Stimulated activated CD8-positive, alpha-beta memory T cell treated with anti-CD3 and anti-CD28 coated beads, Interleukin-7, amount 100 ng/mL, for 4 hours (primary cell): ENCODE data around the gene ZNF214.

Experiments used
- DNase-seq, 2 donors: peaks; one replicate each; pipeline ENCODE4 v3.0.0-alpha.2; 2020; ENCODE audit warnings: low read depth in 2 of 2

Gene ZNF214

DNA sequence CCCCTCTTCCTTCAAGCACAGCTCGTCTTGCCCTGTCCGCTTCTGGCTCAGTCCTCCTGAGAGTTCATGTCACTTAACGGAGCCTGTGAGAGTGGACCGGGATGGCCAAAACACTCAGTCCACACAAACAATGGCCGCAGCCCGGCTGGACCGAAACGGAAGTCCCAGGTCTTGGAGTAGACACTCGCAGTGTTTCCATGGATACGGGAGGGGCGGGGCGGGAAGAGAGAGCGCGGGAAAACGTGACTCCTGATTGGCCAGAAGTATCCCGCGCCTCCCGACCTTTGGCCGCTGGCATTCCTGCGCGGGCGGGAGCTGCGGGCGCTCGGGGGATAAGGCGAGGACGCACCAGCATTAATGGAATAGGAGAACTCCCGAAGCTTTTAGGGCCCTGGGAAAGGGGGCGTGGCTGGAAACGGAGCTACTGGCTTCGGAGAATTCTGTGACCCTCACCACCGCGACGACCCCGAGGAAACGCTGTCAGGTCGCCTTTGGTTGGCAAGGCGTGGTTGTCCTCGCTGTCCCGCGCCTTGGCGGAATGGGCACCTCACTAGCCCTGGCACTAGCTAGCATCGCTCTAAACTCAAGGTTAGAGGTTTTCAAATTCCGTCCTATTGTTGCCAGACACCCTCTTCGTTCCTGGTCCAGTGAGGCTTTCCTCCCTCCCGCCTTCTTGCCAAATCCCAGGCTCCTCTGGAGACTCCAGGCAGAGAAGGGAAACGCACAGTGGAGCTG is at the start of gene ZNF214, which contains the start of gene NLRP14:
Gene ZNF214, minus strand, starts transcription at position 164 of the 735 bp plus-strand sequence. CDS start 17,511 bp downstream, outside the sequence.
Gene NLRP14, plus strand, starts transcription at position 297 of the 735 bp plus-strand sequence. CDS start 18,108 bp downstream, outside the sequence.
- no peak for DNase-seq

- no peak for DNase-seq
These were observed 42.4 kb upstream of the ZNF214 start for GRCh38 chr11:7062534-7062933.

DNA sequence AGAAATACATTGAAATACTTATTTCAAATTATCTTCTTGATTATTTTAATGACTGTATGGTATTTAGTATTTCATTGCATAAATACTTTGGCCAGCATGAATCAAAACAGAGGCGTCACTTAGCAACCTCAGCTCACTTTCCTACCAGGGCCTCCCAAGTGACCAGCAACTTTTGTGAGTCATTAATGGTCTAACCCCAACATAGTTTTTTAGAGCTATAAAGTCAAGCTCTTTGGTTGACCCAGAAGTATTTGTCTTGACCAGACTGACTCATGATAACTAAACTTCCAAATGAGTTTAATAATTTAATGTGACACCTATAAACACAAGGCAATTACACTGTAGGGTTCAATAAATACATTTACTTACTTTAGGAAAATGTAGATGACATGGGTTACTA is 40.7 kb upstream of the ZNF214 start:
- no peak for DNase-seq

GRCh38 chr11:7057641-7058040 is 37.5 kb upstream of the ZNF214 start:
- no peak for DNase-seq

- no peak for DNase-seq
These were observed 36.8 kb upstream of the ZNF214 start for GRCh38 chr11:7056828-7057513.

DNA sequence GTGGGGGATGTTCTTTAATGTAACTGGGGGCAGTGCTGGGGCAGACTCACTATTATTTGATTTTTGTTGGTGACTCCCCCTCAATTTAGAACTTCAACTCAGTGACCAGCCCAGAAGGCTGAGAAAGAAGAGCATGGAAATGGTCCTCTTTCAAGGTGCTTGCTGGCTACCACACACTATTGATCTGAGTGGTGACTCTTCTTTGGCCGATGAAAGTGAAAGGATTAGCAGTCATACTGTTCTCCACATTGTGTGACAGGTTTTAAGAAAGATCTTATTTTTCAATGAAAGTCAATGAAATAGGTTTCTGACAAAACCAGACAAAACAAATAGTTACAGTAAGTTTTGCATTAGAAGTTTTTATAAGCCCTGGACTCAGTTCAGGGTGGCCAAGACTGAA is 30.0 kb upstream of the ZNF214 start:
- no peak for DNase-seq

DNA sequence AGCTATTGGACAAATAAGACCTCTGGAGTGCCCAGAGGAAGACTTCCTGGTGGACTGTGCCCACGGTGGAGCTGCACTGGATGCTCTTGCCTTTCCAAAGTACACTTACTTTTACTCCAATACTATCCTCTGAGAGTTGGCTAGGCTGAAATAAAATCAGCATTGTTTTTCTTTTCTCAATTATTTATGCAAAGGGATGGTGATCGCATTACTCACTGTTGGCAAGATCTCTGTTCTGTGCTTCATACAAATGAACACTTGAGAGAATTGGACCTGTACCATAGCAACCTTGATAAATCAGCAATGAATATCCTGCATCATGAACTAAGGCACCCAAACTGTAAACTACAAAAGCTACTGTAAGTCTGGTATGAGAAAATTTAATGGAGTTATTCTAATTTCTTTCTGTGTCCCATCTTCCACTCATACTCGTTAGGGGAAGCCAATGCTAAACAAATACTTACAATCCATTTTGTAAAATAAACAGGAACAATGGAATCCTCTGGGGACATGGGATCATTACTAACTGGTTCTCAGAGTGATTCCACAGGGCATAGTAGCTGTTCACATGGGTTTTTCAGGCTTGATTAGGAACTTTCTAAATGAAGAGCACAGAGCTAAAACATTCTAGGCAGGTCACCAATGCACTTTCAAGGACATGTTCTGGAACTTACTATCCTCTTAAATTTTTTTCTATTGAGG is 26.5 kb upstream of the ZNF214 start:
- DNase-seq = no peak

DNA sequence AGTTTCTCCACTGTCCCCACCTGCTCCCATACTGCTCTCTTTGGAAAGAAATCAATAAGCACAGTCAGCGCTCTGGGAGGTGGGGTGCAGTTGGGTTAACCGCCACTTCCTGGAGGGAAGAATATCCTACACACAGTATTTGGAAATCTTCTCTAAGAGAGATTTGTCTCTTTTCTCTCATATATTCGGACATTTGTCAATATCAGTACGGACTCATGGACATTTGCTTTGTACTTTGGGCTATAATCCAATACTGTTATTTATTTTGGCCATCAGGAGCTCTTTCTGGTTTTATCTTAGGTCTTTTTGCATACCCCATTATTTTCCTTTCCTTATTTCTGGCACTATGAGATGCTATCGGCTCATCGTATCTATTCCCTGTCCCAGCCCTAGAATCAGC is 13.9 kb upstream of the ZNF214 start:
- no peak for DNase-seq

DNA sequence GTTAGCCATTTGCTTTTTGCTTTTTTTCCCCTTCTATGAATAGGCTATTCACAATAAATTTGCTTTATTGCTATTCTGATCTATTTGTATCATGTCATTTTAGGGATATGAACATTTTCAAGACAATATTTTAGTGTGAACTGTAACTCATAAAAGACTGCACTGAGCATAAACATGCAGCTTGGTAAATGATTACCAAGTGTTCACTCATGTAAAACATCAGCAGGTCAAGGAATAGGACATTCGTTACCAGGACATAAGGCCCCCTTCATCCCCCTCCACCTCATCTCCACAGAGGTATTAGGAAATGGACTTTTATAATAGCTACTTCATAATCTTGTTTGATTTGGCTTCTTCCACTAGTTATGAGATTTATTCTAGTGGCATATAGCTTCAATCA is 12.5 kb upstream of the ZNF214 start:
- no peak for DNase-seq

GRCh38 chr11:7031471-7031871 is 11.3 kb upstream of the ZNF214 start:
- DNase-seq = no peak

GRCh38 chr11:7030836-7031235 is 10.7 kb upstream of the ZNF214 start:
- no peak for DNase-seq

GRCh38 chr11:7028141-7028540 is 8.0 kb upstream of the ZNF214 start:
- no peak for DNase-seq

DNA sequence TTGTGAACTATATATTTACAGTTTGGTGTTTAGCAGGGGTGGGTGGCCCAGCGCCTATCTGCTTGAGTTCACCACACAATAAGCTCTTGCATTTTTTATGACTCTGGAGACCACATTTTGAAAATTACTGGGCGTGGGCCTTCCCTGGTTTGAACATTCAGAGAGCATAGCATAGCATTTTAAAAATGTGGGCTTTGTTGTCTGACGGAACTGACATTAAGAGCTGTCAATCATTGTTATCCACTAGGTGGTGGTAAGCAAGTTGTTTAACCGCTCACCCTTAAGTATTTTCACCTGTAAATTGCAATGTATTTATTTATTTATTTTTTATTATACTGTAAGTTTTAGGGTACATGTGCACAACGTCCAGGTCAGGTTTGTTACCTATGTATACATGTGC is 1.2 kb upstream of the ZNF214 start:
- DNase-seq = no peak

GRCh38 chr11:7019500-7020182 is 505 bp downstream of the ZNF214 start:
- no peak for DNase-seq

DNA sequence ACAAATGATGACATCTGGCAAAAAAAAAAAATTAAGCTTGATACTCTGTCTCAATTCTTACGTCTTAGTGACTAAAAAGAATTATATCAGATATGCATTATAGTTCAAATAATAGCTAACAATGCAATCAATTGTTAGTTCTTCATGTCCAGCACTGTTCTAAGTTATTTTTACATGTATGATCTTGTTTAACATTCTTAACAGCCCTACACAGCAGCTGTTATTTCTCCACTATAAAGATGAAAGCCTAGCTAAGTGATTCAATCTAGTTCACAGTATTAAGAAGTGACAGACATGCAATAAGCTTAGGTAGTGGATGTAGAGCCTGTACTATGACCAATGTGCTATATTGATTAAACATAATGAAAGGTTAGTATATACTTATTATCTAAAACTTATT is 4.1 kb downstream of the ZNF214 start:
- no peak for DNase-seq

GRCh38 chr11:7014118-7014517 is 6.0 kb downstream of the ZNF214 start:
- DNase-seq = no peak

- DNase-seq = no peak
These were observed 15.7 kb downstream of the ZNF214 start for GRCh38 chr11:7004482-7004881.

GRCh38 chr11:6995703-6996102 is 24.4 kb downstream of the ZNF214 start:
- no peak for DNase-seq

- no peak for DNase-seq
These were observed 27.4 kb downstream of the ZNF214 start for GRCh38 chr11:6992457-6993417.

GRCh38 chr11:6992026-6992425 is 28.1 kb downstream of the ZNF214 start:
- DNase-seq = no peak

- DNase-seq = no peak
These were observed 28.9 kb downstream of the ZNF214 start for GRCh38 chr11:6991227-6991626.
